DMS79 (cell line): Measurements from ENCODE around the gene SPTBN5.

Experiments
- DNase-seq: peaks from one replicate; lab custom pipeline; 2025; lab: John Stamatoyannopoulos, UW

Gene SPTBN5

GRCh38 chr15:41903782-41904181, 9.9 kb upstream of the SPTBN5 start:
- DNase-seq, result no peak

- DNase-seq, result peak; percentile 8
These were observed 7.6 kb upstream of the SPTBN5 start for GRCh38 chr15:41901431-41901830.

GRCh38 chr15:41900526-41901380, 6.9 kb upstream of the SPTBN5 start:
- DNase-seq, result no peak

GRCh38 chr15:41899854-41900442, 6.1 kb upstream of the SPTBN5 start:
- DNase-seq, result no peak

GRCh38 chr15:41897363-41897799, 3.5 kb upstream of the SPTBN5 start:
- DNase-seq, result no peak

- no peak for DNase-seq
These were observed 2.7 kb upstream of the SPTBN5 start for GRCh38 chr15:41896566-41896965.

GRCh38 chr15:41895957-41896356, 2.1 kb upstream of the SPTBN5 start:
- DNase-seq, result no peak

- DNase-seq, result no peak
These were observed 1.6 kb upstream of the SPTBN5 start for GRCh38 chr15:41895491-41895890.

- DNase-seq, result peak; percentile 68
These were observed 1.1 kb upstream of the SPTBN5 start for GRCh38 chr15:41894791-41895463.

- no peak for DNase-seq
These were observed 468 bp upstream of the SPTBN5 start for GRCh38 chr15:41894251-41894790.

- DNase-seq, result no peak
These were observed 1.0 kb downstream of the SPTBN5 start for GRCh38 chr15:41892621-41893421.

GRCh38 chr15:41891946-41892345, 1.9 kb downstream of the SPTBN5 start:
- peak; percentile 67 for DNase-seq

GRCh38 chr15:41891226-41891625, 2.6 kb downstream of the SPTBN5 start:
- DNase-seq, result no peak

- no peak for DNase-seq
These were observed 3.7 kb downstream of the SPTBN5 start for GRCh38 chr15:41890050-41890690.

GRCh38 chr15:41888662-41889253, 5.1 kb downstream of the SPTBN5 start:
- no peak for DNase-seq

- no peak for DNase-seq
These were observed 6.0 kb downstream of the SPTBN5 start for GRCh38 chr15:41887893-41888292.

GRCh38 chr15:41887161-41887560, 6.7 kb downstream of the SPTBN5 start:
- no peak for DNase-seq

- DNase-seq, result no peak
These were observed 7.1 kb downstream of the SPTBN5 start for GRCh38 chr15:41886741-41887140.

- no peak for DNase-seq
These were observed 8.0 kb downstream of the SPTBN5 start for GRCh38 chr15:41885841-41886240.

GRCh38 chr15:41885321-41885720, 8.5 kb downstream of the SPTBN5 start:
- DNase-seq, result no peak

- DNase-seq, result no peak
These were observed 9.4 kb downstream of the SPTBN5 start for GRCh38 chr15:41884458-41884857.
